WERI-Rb-1 (cell line): Measurements from ENCODE around the gene GSTT2.
"Not testable (repeated sequence)": the region's sequence is repeated elsewhere in the genome, so short reads cannot be mapped to it uniquely, and the experiment has no call there.

ENCODE experiments used
- DNase-seq: peaks from one replicate; pipeline ENCODE4 v3.0.0-alpha.2; 2020
- H3K27ac ChIP-seq: fragments of 250-450 bp; sonication (Bioruptor Pico); 2 replicates; pipeline ENCODE4 v1.5.1; 2020; ENCODE audit warnings: mild to moderate bottlenecking, moderate library complexity
- H3K27me3 ChIP-seq: fragments of 250-450 bp; sonication (Bioruptor Pico); 2 replicates; pipeline ENCODE4 v1.5.1; 2021; ENCODE audit warnings: mild to moderate bottlenecking, low read depth, moderate library complexity; ENCODE audit not compliant: insufficient read depth, severe bottlenecking
- H3K36me3 ChIP-seq: fragments of 250-450 bp; sonication (Bioruptor Pico); 2 replicates; pipeline ENCODE4 v1.5.1; 2020; ENCODE audit warnings: mild to moderate bottlenecking, moderate library complexity
- H3K4me3 ChIP-seq: 2 replicates; pipeline ENCODE4 v1.5.1; 2011; ENCODE audit warnings: low read depth, mild to moderate bottlenecking, control low read depth, low read length
- H3K9me3 ChIP-seq: fragments of 250-450 bp; sonication (Bioruptor Pico); 2 replicates; pipeline ENCODE4 v1.5.1; 2021; ENCODE audit warnings: mild to moderate bottlenecking, moderate library complexity; ENCODE audit not compliant: severe bottlenecking
- TF ChIP-seq, protein P1 (sequence below): IDR thresholded peaks from 2 replicates; pipeline ENCODE4 v1.5.1; 2011; ENCODE audit warnings: low read depth, mild to moderate bottlenecking, control low read depth, inconsistent platforms, low read length

Gene GSTT2

DNA sequence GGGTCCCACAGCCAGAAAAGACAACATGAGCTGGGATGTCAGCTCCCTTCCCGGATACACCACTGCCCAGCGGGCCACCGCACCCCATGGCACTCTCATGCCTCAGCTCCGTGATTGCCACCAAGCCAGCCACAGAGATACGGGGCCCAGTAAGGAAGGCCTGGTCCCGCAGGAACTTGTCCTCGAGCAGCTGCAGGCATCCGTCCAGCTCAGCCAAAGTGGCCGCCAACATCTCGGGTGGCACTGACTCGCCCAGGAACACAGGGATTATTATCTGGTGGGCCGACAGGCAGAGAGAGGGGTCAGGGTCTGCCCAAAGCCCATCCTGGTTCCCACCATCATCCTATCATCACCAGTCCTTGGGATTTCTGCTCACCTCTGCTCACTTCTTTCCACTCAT, 2.6 kb upstream of the GSTT2 start:
- H3K9me3 ChIP-seq, H3K4me3 ChIP-seq, DNase-seq, H3K27ac ChIP-seq, H3K36me3 ChIP-seq, H3K27me3 ChIP-seq: not testable (repeated sequence)

DNA sequence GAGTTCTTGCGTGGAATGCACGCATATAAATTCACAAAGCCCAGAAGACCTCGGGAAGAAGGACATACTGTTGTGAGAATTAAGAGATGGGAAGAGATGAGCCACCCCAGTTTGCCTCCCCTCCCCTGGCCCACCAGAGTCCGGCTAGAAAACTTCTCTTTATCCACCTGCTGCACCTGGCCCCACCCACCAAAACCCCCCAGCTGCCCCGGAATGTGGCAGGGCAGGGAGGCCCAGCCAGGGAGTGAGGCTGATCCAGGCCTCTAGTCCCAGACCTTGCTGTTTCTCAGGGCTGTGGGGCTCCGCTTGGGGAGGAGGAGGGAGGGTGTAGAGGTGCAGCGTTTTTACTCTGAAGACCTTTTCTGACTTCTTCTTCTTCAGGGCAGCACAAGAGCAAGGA, 633 bp downstream of the GSTT2 start:
- not testable (repeated sequence) for H3K27ac ChIP-seq, DNase-seq, H3K36me3 ChIP-seq, H3K4me3 ChIP-seq, H3K9me3 ChIP-seq, H3K27me3 ChIP-seq

DNA sequence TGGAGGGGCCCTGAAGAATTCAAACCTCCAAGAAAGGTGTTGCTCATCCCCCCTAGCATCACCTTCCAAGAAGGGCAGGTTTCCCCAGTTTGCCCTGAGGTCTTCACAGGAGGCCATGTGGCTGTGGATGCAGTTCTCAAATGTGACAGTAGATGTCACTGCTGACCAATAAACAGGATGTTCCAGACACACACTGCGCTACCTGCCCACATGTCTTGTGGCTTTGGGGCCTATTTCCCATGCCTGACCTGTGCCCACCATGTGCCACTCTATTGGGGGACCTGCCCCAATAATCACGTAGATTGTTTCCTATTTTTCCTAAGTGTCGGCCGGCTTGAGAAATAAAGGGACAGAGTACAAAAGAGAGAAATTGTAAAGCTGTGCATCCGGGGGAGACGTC, 4.5 kb downstream of the GSTT2 start:
- Histone ChIP-seq H3K36me3 (no peaks in the 10 kb centered on the region), H3K4me3 (no peak overlapping the region), H3K9me3 (no peaks in the 10 kb centered on the region), H3K27ac (no peak overlapping the region), H3K27me3 (no peaks in the 10 kb centered on the region)
- TF ChIP-seq, protein P1, sequence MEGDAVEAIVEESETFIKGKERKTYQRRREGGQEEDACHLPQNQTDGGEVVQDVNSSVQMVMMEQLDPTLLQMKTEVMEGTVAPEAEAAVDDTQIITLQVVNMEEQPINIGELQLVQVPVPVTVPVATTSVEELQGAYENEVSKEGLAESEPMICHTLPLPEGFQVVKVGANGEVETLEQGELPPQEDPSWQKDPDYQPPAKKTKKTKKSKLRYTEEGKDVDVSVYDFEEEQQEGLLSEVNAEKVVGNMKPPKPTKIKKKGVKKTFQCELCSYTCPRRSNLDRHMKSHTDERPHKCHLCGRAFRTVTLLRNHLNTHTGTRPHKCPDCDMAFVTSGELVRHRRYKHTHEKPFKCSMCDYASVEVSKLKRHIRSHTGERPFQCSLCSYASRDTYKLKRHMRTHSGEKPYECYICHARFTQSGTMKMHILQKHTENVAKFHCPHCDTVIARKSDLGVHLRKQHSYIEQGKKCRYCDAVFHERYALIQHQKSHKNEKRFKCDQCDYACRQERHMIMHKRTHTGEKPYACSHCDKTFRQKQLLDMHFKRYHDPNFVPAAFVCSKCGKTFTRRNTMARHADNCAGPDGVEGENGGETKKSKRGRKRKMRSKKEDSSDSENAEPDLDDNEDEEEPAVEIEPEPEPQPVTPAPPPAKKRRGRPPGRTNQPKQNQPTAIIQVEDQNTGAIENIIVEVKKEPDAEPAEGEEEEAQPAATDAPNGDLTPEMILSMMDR = no peak
- no peak for DNase-seq

DNA sequence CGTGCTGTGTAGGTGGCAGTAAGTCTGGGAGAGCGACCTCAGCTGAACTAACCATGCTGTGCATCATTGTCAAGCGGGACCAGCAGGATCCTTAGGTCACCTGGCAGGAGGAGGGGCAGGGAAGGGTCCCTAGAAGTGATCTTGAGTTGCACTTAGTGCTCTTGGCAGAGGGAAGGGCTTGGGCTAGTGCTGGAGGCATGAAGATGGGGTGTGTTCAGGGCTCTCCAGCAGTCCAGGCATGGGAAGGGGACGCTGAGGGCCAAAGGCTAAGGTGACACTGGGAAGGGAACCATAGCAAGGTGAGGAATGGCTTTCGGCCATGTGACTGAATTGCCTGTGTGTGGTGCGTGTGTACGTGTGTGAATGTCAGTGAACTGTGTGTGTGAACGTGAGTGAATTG, 6.2 kb downstream of the GSTT2 start:
- H3K27ac ChIP-seq, H3K9me3 ChIP-seq, H3K27me3 ChIP-seq, H3K4me3 ChIP-seq, DNase-seq, H3K36me3 ChIP-seq: not testable (repeated sequence)

- H3K9me3 ChIP-seq, H3K27ac ChIP-seq, H3K4me3 ChIP-seq, H3K27me3 ChIP-seq, DNase-seq, H3K36me3 ChIP-seq: not testable (repeated sequence)
These were observed 6.7 kb downstream of the GSTT2 start for GRCh38 chr22:23986538-23987178.

- not testable (repeated sequence) for H3K27me3 ChIP-seq, H3K9me3 ChIP-seq, H3K27ac ChIP-seq, DNase-seq, H3K4me3 ChIP-seq, H3K36me3 ChIP-seq
These were observed 9.8 kb downstream of the GSTT2 start for GRCh38 chr22:23989583-23990244.

DNA sequence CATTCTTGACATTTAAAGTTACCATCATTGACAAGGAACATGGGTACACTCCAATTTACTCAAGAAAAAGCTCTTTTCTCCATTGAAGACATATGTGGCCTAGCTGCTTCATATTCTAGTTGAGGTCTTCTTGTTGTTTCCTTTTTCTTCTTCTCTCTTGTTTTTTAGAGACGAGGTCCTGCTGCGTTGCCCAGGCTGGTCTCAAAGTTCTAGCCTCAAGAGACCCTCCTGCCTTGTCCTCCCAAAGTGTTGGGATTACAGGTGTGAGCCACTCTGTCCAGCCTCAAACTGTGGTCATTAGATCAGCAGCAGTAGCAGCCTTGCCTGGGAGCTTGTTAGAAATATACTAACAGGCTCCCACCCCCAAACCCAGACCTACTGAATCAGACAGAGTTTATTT, 13.1 kb downstream of the GSTT2 start:
- not testable (repeated sequence) for DNase-seq, H3K36me3 ChIP-seq, H3K27me3 ChIP-seq

GRCh38 chr22:23993581-23994177, 13.7 kb downstream of the GSTT2 start:
- H3K27me3 ChIP-seq, H3K4me3 ChIP-seq, H3K27ac ChIP-seq, H3K36me3 ChIP-seq, DNase-seq, H3K9me3 ChIP-seq: not testable (repeated sequence)

More for the DNA sequence above, 13.1 kb downstream of the GSTT2 start:
- H3K9me3 ChIP-seq, H3K4me3 ChIP-seq, H3K27ac ChIP-seq: not testable (repeated sequence)

DNA sequence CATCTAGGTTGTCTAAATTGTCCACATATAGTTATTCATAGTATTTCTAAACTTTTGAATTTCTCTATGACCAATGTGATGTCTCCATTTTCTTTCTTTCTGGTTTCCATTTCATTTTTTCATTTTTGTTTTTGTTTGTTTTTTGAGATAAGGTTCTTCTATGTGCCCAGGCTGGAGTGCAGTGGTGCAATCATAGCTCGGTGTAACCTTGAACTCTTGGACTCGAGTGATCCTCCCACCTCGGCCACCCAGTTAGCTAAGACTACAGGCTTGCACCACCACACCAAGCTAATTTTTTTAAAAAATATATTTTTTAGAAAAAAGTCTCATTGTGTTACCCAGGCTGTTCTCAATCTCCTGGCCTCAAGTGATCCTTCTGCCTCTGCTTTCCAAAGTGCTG, 17.2 kb downstream of the GSTT2 start:
- H3K36me3 ChIP-seq = no peaks in the 10 kb centered on the region
- DNase-seq = no peak
- TF ChIP-seq, protein P1 = no peak

DNA sequence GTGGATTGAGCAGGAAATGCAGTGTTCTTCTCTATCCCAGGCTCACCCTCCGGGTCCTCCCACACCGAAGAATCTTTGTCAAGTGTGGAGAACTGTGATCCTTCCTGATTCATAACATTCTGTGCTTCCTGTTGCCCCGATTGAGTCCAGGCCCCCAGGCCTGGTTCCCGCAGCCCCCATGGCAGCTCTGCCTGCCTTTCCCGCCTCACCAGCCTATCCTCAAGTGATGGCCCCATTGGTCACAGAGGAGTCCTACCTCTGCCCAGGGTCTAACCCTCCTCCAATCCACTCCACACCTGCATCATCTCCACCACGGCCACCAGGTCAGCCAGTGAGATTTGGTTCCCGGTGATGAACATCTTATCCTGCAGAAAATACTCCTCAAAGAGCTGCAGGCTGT, 19.8 kb downstream of the GSTT2 start:
- not testable (repeated sequence) for H3K27ac ChIP-seq

More for the DNA sequence above, 17.2 kb downstream of the GSTT2 start:
- Histone ChIP-seq H3K27me3 (no peaks in the 10 kb centered on the region), H3K9me3 (no peaks in the 10 kb centered on the region), H3K4me3 (no peak overlapping the region), H3K27ac (no peak overlapping the region)

More for the DNA sequence above, 19.8 kb downstream of the GSTT2 start:
- H3K4me3 ChIP-seq, H3K27me3 ChIP-seq, H3K36me3 ChIP-seq, H3K9me3 ChIP-seq, DNase-seq: not testable (repeated sequence)
